ENCODE data around the gene NRBF2. TPM values are rescaled to one million over a fixed set of nuclear protein-coding genes. Genes with fewer than 3 reads are reported as not detected.

NRBF2 gene
- total RNA-seq, 2 experiments from 2014 or later: 25.3 to 25.6 TPM

DNA sequence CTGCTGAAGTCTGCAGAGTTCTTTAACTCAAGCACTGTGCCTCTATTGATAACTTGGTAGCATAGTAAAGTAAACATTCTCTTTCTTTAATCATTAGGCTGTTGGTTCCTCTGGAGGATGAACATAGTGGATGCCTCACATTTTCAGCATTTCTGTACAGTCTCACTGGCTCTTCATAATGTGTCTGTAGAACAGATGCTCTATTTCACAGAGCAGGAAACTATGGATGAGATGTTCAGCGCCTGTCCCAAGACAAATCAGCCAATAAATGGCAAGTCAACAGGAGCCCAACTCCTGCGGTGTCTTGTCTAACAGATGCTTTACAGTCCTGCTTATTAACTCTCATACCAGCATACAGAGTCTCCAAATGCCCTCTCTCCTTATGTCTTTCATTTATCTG is 36.5 kb downstream of the NRBF2 start:
- H3K27ac ChIP-seq (ENCODE audit: low read depth in 1 of 2, low read length in 2 of 2): no peak overlapping the region
- H3K27me3 ChIP-seq (ENCODE audit: control insufficient read depth in 1 of 2, insufficient read depth in 2 of 2, low read length in 2 of 2): no peaks in the 10 kb centered on the region
- DNase-seq (no peak), ATAC-seq (ENCODE audit: poor library complexity) (no peak)
- peaks cover 59% of the 10 kb centered on the region for H3K36me3 ChIP-seq (ENCODE audit: insufficient read depth, low read length)
- TF ChIP-seq, protein P1, sequence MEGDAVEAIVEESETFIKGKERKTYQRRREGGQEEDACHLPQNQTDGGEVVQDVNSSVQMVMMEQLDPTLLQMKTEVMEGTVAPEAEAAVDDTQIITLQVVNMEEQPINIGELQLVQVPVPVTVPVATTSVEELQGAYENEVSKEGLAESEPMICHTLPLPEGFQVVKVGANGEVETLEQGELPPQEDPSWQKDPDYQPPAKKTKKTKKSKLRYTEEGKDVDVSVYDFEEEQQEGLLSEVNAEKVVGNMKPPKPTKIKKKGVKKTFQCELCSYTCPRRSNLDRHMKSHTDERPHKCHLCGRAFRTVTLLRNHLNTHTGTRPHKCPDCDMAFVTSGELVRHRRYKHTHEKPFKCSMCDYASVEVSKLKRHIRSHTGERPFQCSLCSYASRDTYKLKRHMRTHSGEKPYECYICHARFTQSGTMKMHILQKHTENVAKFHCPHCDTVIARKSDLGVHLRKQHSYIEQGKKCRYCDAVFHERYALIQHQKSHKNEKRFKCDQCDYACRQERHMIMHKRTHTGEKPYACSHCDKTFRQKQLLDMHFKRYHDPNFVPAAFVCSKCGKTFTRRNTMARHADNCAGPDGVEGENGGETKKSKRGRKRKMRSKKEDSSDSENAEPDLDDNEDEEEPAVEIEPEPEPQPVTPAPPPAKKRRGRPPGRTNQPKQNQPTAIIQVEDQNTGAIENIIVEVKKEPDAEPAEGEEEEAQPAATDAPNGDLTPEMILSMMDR (IDR thresholded peaks at IDR 0.05): no peak
- H3K27ac Mint-ChIP-seq: peak overlapping the region; percentile 21
- H3K9me3 Mint-ChIP-seq: no peaks in the 10 kb centered on the region
- CTCF ChIA-PET: interaction anchor here (3.5 kb wide), 1 partner anchor 11 kb away, joined by 16 read pairs; no protein-coding TSS in a partner anchor
- POLR2A ChIA-PET: no interaction called here
- H3K4me1 Mint-ChIP-seq (ENCODE audit: low read depth): peaks cover 16% of the 10 kb centered on the region
- intact Hi-C loops (cut with DNase I, micrococcal nuclease): loop anchor here in 1 of 2 experiments (5.0 kb wide), 1 partner anchor 808 kb away; no protein-coding TSS in a partner anchor
- H3K27me3 Mint-ChIP-seq: no peaks in the 10 kb centered on the region
- H3K9me3 ChIP-seq (ENCODE audit: control insufficient read depth in 1 of 2, insufficient read depth in 1 of 2, low read length in 2 of 2): no peaks in the 10 kb centered on the region
- H3K4me3 Mint-ChIP-seq: no peak overlapping the region
- H3K36me3 Mint-ChIP-seq (ENCODE audit: low read depth): peaks cover 90% of the 10 kb centered on the region
- H3K4me3 ChIP-seq (ENCODE audit: low read length): no peak overlapping the region
- H3K4me1 ChIP-seq (ENCODE audit: insufficient read depth, low read length): no peaks in the 10 kb centered on the region

GRCh38 chr10:63171255-63171855 is 38.2 kb downstream of the NRBF2 start:
- ChIA-PET CTCF (no interaction called here), POLR2A (no interaction called here)
- Histone ChIP-seq H3K27me3 (ENCODE audit: control insufficient read depth in 1 of 2, insufficient read depth in 2 of 2, low read length in 2 of 2) (no peaks in the 10 kb centered on the region), H3K27ac (ENCODE audit: low read depth in 1 of 2, low read length in 2 of 2) (no peak overlapping the region), H3K36me3 (ENCODE audit: insufficient read depth, low read length) (peaks cover 68% of the 10 kb centered on the region), H3K4me1 (ENCODE audit: insufficient read depth, low read length) (no peaks in the 10 kb centered on the region), H3K4me3 (ENCODE audit: low read length) (no peak overlapping the region), H3K9me3 (ENCODE audit: control insufficient read depth in 1 of 2, insufficient read depth in 1 of 2, low read length in 2 of 2) (no peaks in the 10 kb centered on the region)
- ATAC-seq (ENCODE audit: poor library complexity) (no peak), DNase-seq (no peak)
- TF ChIP-seq, protein P1 (IDR thresholded peaks at IDR 0.05): no peak
- Mint-ChIP-seq H3K36me3 (ENCODE audit: low read depth) (peaks cover 93% of the 10 kb centered on the region), H3K27ac (peak overlapping the region; percentile 62), H3K9me3 (no peaks in the 10 kb centered on the region), H3K27me3 (no peaks in the 10 kb centered on the region), H3K4me3 (no peak overlapping the region), H3K4me1 (ENCODE audit: low read depth) (peaks cover 22% of the 10 kb centered on the region)
- intact Hi-C loops (cut with DNase I, micrococcal nuclease): no loop called here

GRCh38 chr10:63171926-63172325 is 38.8 kb downstream of the NRBF2 start:
- intact Hi-C loops (cut with DNase I, micrococcal nuclease): no loop called here
- Mint-ChIP-seq H3K9me3 (no peaks in the 10 kb centered on the region), H3K36me3 (ENCODE audit: low read depth) (peaks cover 93% of the 10 kb centered on the region), H3K27ac (peak overlapping the region; percentile 62), H3K27me3 (no peaks in the 10 kb centered on the region), H3K4me1 (ENCODE audit: low read depth) (peaks cover 22% of the 10 kb centered on the region), H3K4me3 (no peak overlapping the region)
- H3K9me3 ChIP-seq (ENCODE audit: control insufficient read depth in 1 of 2, insufficient read depth in 1 of 2, low read length in 2 of 2): no peaks in the 10 kb centered on the region
- TF ChIP-seq, protein P1 (IDR thresholded peaks at IDR 0.05): no peak
- CTCF ChIA-PET: no interaction called here
- H3K27ac ChIP-seq (ENCODE audit: low read depth in 1 of 2, low read length in 2 of 2): no peak overlapping the region
- H3K4me3 ChIP-seq (ENCODE audit: low read length): no peak overlapping the region
- ATAC-seq (ENCODE audit: poor library complexity) (no peak), DNase-seq (no peak)
- no peaks in the 10 kb centered on the region for H3K27me3 ChIP-seq (ENCODE audit: control insufficient read depth in 1 of 2, insufficient read depth in 2 of 2, low read length in 2 of 2)
- H3K4me1 ChIP-seq (ENCODE audit: insufficient read depth, low read length): no peaks in the 10 kb centered on the region
- peaks cover 69% of the 10 kb centered on the region for H3K36me3 ChIP-seq (ENCODE audit: insufficient read depth, low read length)
- POLR2A ChIA-PET: no interaction called here
